GM18858 (cell line): ENCODE data around the gene KRT222.

ENCODE experiments used
- ATAC-seq: cut with Tn5 transposase; IDR thresholded peaks from one replicate; pipeline ENCODE4 v1.9.1; 2021; ENCODE audit not compliant: unreplicated experiment

KRT222 gene

DNA sequence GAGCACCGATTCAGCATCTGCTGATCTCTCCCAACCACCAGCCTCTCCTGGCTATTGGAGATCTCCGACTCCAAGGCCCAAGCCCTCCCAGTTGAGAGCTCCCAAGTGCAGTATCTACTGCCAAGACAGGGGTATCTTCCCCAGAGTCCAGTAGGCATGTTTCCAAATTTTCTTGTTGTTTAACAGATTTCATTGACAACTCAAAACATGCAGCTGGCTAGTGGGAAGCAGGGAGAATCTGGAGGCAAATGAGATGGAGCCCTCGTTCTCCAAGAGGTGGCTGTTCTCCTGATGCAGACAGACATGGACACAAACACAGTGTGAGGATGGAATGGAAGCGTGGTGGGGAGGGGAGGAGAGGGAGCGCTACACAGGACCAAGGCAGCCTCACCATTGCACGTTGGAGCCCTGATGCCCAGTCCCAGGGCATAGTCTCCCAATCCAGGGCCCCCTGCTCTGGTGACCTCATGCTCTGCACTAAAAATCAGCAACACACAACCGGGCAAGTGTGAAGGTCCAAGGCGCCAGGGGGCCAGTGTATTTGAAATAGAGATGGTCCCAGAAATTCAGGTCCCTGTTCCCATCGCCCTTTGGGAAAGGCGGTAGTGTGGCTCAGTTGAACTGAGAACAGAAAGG is 49.0 kb downstream of the KRT222 start:
- ATAC-seq = no peak

DNA sequence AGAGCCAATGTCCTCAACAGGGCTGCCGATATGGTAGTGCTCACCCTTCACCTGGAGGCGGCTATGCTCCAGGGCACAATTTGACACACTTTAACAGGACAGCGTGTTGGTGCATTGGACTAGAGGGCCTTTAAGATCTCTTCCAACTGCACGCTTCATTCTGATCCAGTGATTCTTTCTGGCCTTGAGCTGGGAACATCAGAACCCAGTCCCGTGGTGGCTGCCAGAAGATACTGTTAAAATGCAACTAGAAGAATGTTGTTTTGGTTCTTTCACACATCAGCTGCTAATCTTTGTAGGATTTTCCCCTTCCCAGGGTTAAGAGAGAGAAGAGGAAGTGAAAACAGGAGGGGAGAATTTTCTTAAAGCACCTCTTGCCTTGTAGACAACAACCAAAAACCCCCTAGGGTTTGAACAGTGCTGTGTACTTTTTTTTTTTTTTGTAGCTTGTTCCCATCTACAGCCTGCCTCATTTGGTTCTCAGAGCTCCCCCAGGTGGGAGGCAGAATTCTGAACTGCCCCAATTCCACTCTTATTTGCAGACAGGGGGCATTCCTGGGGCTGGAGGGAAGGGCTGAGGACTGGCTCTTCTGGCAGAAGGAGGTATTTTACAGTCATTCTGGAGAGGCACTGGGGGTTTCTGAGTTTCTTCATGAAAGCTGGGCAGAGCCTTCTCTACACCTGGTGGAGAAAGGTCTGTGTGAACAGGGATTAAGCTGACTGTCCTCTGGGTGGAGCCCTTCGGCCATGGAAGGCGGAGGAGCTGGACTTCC is 49.7 kb downstream of the KRT222 start:
- peak; percentile 63 for ATAC-seq

DNA sequence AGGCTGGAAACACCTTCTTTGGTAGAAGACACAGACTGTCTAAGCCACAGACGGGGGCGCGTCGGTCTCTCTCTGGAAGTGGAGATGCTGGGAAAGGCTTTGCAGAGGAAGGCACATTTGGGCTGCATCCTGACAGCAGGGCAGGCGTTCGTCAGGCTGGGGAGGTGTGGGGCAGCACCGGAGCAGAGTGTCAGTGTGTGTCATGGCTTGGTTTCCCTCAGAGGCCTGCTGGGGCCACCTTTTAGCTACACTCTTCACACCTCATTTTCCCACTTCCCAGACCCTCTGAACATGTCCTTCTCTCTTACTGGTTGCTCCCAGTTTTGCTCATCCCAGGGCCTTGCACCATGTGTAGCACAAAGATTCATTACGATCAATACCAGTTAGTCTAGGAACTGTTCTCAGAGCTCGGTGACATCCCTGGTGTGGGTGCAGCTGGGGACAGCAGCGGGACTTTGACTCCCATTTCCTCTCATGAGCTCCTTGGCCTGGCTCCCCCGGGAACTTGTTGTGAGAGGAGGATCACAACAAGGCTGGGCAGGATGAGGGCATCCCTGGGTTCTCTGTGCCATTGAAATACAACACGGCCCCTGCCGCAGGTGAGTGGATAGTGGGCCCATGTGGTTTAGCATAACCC is 50.4 kb downstream of the KRT222 start:
- ATAC-seq = no peak

DNA sequence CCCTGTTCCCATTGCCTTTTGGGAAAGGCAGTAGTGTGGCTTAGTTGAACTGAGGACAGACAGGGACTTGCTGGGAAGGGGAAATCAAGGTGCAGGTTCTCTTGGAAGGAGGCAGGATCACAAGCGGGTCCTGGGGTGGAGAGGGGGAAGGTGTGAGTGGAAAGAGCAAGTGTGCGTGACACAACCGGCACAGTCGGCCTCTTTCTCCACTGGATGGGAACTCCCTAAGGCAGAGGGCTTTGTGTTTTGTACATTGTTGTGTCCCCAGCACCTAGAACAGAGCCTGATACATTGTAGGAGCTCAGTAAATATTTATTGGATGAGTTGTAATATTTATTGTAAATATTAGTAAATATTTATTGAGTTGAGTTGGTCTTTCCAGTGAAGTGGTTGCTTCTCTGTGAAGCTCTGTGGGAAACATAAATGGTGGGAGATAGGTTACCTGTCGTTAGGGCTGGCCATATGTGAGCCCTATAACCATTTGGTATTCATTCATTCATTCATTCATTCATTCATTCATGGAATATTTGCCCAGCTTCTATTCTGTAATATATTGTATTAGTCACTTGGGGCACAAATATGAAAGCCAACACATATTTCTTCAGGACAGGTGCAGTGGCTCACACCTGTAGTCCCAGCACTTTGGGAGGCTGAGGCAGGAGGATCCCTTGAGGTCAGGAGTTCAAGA is 51.4 kb downstream of the KRT222 start:
- ATAC-seq = no peak

DNA sequence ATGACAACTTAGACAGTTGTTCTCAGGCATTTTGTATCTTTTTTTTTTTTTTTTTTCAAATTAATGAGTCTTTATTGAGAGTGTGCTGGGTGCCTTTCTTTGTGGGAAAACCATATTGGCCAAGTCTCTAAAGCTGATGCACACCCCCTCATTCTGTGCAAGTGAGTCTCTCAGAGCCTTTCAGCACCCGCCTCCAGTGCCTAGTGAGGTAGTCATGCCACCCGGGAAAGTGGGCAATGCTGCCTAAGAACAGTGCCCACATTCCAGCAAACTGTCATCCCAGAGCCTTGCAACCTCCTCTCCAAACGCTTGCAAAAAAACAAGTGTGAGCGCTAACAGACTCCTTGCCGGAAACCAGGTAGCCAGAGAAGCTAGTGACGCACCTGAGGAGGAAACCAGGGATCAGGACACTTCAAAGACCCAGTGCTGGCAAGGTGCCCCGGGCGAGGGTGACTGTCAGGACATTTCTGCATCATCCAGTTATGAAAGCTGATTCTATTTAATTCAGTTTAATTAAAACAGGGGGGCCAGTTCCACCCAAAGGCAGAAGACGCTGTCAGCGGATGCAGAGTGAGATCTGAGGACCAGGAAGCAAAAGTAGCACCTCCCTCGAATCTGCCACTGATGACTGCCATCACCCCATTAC is 52.3 kb downstream of the KRT222 start:
- ATAC-seq = no peak

DNA sequence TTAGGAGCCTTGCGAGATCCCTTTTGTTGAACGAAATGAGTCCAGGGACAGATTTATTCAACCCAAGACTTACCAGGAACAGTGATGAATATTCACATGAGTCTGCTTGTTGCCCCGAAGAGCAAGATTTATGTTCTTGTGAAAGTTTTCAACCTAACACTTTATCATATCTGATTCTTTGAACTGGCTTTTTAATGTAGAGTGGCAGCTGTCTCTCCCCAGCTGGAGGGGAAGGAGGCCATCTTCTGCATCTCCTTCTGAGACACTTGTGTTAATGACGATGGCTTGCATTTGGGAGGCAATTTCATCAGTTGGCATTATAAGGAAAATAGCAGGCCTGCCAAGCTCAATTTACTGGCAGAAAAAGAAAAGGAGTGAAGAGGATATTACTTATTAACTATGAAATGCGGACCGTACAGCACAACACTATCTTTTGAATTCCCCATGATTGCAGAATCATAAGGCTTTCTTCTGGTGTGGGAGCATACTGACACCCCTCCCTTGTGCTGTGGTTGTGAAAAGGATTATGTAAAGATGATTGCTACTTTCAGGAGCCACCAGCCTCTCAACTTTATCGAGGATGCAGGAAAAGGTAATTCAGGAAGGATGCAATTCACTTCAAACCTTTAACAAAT is 53.0 kb downstream of the KRT222 start:
- no peak for ATAC-seq

DNA sequence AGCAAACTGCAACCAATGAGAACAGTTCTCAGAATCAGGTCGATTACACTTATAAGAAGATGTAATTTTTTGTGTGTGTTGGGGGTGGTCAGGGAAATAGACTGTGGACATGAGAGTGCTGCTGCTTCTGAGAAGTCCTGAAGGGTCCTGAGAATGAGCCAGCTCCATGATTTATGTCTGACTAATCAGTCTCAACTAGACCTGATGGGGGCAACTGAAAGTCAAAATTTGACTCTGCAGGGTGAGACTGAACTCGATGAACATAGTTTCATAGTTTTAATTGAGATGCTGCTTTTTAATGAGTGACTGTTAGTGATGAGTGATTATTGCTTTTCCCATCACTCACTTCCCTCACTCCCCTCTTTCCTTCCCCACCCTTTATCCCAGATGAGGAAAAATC is 54.6 kb downstream of the KRT222 start:
- ATAC-seq = no peak

DNA sequence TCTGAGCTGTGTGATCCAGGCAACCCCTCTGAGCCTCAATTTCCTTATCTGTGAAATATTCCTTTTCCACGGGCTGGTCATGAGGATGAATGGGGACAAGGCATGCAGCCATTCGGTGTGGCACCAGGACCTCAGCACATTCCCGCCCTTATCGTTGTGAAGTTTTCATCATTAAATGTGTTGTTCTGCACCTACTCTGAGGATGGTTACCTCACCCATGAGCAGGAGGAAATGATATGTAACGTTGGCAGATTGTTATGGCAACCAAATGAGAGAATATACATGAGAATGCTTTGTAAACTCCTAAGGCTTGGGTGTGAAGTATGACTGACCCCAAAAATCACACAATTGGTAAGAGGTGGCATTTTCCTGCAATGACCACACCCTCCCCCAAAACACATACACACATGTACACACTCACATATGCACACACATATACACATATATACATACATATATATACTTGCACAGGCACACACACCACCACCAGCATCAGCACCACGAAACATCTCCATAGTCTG is 56.9 kb downstream of the KRT222 start:
- ATAC-seq = no peak

DNA sequence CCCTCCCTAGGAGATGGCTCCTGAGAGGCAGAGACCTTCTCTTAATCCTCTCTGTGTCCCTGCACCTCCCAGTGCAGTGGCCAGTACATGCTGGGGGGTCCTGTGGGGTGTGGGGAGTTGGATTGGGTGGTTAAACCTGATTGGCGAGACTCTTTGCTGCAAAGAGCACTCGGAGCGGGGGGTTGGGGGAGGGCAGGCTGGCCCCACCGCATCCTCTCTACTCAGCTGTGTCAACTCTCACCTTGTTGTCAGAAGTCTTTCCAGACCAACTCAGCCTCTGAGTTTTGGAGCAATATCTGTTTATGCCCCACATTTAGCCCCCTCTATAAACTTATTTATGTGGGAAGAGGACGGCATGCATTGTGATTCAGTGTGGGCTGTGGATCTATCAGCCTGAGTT is 57.3 kb downstream of the KRT222 start:
- ATAC-seq = no peak

DNA sequence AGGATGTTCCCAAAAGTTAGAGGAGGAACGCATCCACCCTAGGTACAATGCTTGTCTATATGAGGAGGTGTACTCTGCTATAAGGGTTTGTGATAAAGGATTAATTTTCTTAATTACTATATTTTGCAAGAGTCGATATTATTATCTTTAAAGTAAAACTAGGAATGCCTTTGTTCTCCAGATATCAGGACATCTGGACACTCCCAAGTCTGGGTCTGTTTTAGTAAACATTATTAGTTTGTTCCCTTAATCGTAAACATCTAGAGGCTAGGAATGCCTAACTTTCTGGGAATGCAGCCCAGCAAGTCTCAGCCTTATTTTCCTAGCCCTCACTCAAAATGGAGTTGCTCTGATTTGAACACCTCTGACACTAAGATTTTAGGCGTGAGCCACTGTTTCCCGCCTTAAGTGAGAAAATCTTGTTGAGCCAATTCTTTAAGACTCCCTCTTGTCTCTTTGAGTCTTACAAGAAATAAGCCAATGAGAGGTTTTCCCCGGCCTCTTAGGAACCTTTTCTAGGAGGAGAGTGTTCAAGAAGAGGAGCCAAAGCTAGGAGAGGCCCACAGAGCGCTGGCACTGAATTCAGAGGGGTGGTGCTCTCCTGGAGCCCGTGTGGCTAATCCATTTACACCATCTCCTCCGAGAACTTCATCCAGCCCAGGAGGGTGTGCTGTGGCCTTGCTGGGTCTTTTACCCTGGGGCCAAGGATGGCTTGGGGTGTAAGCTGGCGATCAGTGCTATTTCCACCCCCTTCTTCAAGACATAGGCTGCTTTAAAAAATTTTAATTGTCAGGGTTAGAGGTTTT is 58.2 kb downstream of the KRT222 start:
- ATAC-seq = no peak

DNA sequence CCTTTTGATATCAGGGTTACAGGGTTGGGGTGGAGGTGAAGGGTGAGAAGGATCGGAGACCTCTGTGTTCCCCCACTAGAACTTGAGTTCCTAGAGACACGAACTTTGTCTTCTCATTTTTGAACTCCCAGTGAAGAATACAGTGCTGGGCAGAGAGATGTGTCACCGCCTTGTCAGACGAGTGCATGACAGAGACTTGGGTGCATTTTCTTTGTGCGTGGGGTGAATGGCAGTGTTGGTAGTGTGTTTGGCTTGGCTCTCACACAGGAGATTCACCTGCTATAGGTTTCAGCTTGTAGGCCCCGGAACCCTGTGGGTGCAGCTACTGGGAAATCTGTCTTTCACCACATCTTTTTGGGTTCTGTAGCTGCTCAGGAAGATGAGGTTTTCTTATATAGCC is 59.7 kb downstream of the KRT222 start:
- no peak for ATAC-seq
